Astrocyte of the spinal cord (primary cell): ENCODE measurements around the gene EML3.
A peak's percentile ranks its signal among the peaks of the same experiment; 100 is the strongest.
"Not testable (repeated sequence)": the region's sequence is repeated elsewhere in the genome, so short reads cannot be mapped to it uniquely, and the experiment has no call there.

Experiments
- DNase-seq: peaks from one replicate; pipeline ENCODE4 v3.0.0; 2011; ENCODE audit warnings: low read depth, low spot score
- H3K4me3 ChIP-seq: 2 replicates; pipeline ENCODE4 v1.5.1; 2011; ENCODE audit warnings: low read depth, mild to moderate bottlenecking, low read length, moderate library complexity
- in situ Hi-C: cut with HindIII; loops from 2 replicates; pipeline ENCODE4 v1.10.0; 2017; ENCODE audit warnings: low sequenced_read_pairs
- TF ChIP-seq, protein P1 (sequence below): IDR thresholded peaks from 2 replicates; pipeline ENCODE4 v1.5.1; 2012; ENCODE audit warnings: low read depth, mild to moderate bottlenecking, low read length, inconsistent platforms

The EML3 gene

DNA sequence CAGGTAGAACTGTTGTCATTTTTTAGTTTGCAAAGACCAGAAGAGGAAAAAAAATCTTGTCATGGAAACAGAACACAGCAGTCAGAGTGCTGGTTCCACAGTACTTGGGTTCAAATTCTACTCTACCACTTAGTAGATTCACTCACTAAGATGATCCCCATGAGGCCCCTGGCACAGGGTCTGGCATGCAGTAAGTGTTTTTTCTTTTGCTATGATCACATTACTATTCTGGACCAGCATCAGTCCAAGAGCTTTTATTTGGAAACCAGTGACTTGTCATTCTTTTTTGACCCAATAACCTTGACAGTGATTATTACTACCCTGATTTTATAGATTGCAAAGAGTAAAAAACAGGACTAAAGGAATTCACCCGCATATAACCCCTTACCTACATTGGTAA lies 43.0 kb downstream of the EML3 start:
- DNase-seq = no peak
- in situ Hi-C loops = no loop called here
- H3K4me3 ChIP-seq = no peak overlapping the region
- TF ChIP-seq, protein P1, sequence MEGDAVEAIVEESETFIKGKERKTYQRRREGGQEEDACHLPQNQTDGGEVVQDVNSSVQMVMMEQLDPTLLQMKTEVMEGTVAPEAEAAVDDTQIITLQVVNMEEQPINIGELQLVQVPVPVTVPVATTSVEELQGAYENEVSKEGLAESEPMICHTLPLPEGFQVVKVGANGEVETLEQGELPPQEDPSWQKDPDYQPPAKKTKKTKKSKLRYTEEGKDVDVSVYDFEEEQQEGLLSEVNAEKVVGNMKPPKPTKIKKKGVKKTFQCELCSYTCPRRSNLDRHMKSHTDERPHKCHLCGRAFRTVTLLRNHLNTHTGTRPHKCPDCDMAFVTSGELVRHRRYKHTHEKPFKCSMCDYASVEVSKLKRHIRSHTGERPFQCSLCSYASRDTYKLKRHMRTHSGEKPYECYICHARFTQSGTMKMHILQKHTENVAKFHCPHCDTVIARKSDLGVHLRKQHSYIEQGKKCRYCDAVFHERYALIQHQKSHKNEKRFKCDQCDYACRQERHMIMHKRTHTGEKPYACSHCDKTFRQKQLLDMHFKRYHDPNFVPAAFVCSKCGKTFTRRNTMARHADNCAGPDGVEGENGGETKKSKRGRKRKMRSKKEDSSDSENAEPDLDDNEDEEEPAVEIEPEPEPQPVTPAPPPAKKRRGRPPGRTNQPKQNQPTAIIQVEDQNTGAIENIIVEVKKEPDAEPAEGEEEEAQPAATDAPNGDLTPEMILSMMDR = no peak

DNA sequence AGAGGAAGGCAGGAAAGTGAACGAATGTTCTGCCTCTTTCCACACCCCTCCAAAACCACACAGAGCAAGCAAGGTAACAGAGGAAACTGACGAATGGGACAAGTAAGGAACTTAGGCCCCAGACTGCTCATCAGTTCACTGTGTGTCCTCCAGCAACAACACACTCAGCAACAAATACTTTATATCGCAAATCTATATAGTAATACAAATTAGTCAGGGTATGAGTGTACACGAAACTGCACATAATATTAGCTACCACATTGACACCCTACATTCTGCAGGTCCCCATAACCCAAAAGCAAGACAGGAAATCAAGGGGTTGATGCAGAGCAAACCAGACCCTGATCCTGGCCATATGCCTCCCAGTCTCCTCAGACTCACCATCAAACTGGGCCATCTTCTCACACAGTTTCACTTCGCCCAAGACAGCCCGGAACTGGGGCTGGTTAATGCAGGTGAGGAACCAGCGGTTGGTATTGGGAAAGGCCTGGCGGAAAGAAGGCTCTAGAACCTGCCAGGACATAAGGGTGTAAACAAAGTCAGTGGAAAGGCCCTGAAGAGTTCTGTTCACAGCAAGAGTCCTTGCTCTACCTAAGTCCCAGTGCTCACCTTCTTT lies 45.4 kb downstream of the EML3 start:
- no peak overlapping the region for H3K4me3 ChIP-seq
- in situ Hi-C loops = no loop called here
- TF ChIP-seq, protein P1 = no peak
- no peak for DNase-seq

DNA sequence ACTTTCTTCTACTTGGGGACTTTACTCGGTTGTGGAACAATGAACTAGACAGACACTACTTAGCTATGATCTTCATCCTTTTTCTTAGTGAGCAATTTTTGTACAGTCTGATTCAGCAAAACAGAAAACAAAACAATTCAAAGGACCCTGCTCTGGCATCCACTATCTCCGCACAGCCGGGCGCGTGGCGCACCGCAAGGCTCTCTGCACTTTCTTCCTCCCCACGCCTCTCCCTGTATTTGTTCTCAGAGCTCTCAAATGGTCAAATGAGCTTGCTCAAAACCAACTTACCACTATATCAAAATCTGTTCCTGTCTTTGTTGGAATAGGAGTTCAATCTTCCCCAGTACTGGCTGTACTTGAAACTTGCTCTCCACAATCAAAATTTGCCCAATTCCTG lies 46.3 kb downstream of the EML3 start:
- in situ Hi-C loops = no loop called here
- no peak overlapping the region for H3K4me3 ChIP-seq
- no peak for DNase-seq
- TF ChIP-seq, protein P1 = no peak

DNA sequence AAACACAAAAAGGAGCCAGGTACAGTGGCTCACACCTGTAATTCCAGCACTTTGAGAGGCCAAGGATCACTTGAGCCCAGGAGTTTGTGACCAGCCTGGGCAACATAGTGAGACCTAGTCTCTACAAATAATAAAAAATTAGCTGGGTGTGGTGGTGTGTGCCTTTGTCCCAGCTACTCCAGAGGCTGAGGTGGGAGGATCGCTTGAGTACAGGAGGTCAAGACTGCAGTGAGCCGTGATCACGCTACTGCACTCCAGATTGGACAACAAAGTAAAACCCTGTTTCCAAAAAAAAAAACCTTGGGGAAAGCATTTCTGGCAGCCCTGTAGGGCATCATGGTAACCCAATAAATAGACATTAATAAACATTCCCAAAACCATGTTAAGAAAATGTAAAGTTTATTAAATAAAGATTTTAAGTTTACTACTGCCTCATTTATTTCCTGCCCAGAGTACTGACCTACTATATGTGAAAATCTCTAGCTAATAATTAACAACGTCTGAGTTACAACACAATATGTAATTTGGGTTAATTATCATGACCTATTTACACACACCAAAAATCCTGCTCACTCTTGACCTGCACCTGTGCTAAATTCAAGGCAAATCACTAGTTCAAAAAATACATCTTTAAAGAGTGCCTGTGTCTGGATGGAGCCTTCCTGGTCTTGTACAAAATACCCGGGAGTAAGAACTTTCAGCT lies 47.3 kb downstream of the EML3 start:
- no peak for DNase-seq
- TF ChIP-seq, protein P1 = no peak
- H3K4me3 ChIP-seq = no peak overlapping the region
- in situ Hi-C loops = no loop called here

DNA sequence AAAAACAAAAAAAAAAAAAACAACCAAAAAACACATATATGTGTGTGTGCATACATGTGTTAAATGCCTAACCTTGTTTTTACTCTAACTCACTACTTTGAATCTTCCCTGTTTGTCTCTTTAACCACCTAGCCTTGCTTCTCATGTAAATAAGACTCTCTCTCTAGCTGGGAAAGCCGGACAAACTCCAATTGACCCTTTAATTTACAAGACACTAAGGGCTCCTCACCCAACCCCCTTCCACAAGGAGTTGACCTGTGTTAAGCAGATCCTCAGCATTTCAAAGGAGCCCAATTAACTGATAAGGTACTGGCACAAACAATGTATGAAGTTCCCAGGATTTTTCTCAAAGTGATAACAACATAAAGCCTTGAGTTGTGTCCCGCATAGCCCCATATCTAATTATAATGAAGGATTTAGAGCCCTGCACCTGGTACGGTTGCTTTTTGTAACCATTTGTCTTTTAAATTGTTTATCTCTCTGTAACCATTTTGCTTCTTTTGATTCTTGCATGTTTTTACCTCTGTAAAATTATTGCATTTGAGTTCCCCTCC lies 50.8 kb downstream of the EML3 start:
- DNase-seq, in situ Hi-C loops, H3K4me3 ChIP-seq: not testable (repeated sequence)

DNA sequence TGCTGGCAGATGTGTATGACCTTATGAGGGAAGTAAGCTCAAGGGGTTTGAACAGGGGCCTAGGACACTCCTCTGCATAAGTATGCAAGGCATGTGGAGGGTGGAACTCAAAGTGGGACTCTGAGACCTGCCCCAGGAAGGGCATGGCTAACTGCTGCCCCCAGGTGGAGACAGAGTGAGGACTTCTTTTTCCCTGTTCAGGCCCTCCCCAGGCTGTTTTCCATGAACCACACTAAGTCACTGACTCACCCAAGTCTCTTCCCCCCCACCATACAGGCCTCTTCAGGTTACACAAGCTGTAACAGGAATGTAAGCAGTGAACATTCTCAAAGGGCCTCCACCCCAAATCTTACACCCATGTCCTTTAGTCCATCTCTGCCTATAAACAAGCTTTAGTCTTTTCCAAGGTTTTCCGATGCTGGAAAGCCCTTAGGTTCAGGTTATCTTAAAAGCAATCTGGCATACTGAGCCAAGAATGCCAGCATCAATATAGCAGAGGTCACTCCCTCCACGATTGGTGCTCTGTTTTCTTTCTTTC lies 51.9 kb downstream of the EML3 start:
- TF ChIP-seq, protein P1 = peak; percentile 91
- no peak overlapping the region for H3K4me3 ChIP-seq
- DNase-seq = peak; percentile 97
- in situ Hi-C loops = no loop called here

DNA sequence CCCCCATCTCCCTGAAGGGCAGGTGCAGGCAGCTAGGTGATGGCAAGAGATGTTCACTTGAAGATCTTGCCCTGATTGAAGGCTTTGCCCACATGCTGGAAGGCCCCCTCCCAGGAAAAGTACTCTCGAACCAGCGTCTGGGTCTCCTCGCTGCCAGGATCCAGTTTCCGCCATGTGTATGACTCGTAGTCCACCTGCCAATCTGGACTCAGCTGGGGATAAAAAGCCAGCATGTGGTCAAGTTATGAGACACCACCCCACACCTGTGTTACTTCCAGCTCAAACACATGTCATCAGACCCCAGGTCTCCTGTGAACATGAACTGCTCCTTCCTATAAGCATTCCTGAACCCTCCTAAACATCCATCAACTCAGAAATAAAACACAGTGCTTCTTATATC lies 52.9 kb downstream of the EML3 start:
- in situ Hi-C loops, DNase-seq, H3K4me3 ChIP-seq: not testable (repeated sequence)
